Kasumi-1 (cell line): ENCODE measurements around the gene FGFBP3.

Source experiments
- DNase-seq, 2 experiments: peaks; one replicate each; lab custom pipeline; 2025; lab: John Stamatoyannopoulos, UW

FGFBP3 gene

GRCh38 chr10:91909117-91909677 is at the start of gene FGFBP3:
Gene FGFBP3, minus strand, starts transcription at chr10:91909486. Its CDS starts 517 bp downstream, at chr10:91908969.
- peak; percentile 95 to 96 for DNase-seq

GRCh38 chr10:91957091-91957490 is 47.8 kb upstream of the FGFBP3 start:
- no peak for DNase-seq

- DNase-seq, result no peak
Measured at GRCh38 chr10:91955114-91955513, 45.8 kb upstream of the FGFBP3 start.

GRCh38 chr10:91953600-91954160 is 44.4 kb upstream of the FGFBP3 start:
- no peak for DNase-seq

- DNase-seq, result no peak
Measured at GRCh38 chr10:91944880-91945630, 35.8 kb upstream of the FGFBP3 start.

GRCh38 chr10:91941426-91941825 is 32.1 kb upstream of the FGFBP3 start:
- no peak for DNase-seq

- no peak for DNase-seq
Measured at GRCh38 chr10:91939653-91940052, 30.4 kb upstream of the FGFBP3 start.

GRCh38 chr10:91935886-91936285 is 26.6 kb upstream of the FGFBP3 start:
- DNase-seq, result no peak

- DNase-seq, result no peak
Measured at GRCh38 chr10:91932737-91933136, 23.5 kb upstream of the FGFBP3 start.

- no peak for DNase-seq
Measured at GRCh38 chr10:91931526-91932190, 22.4 kb upstream of the FGFBP3 start.

- DNase-seq, result no peak
Measured at GRCh38 chr10:91930939-91931338, 21.7 kb upstream of the FGFBP3 start.

GRCh38 chr10:91925022-91925320 is 15.7 kb upstream of the FGFBP3 start:
- DNase-seq, result no peak

GRCh38 chr10:91924212-91925021 is 15.1 kb upstream of the FGFBP3 start:
- DNase-seq, result peak; percentile 55 to 70

- peak; percentile 91 to 92 for DNase-seq
Measured at GRCh38 chr10:91923371-91924211, 14.3 kb upstream of the FGFBP3 start, which contains the start of gene BTAF1. Gene BTAF1, plus strand, starts transcription at chr10:91923770. Its CDS starts 307 bp downstream, at chr10:91924077.

GRCh38 chr10:91919651-91920050 is 10.4 kb upstream of the FGFBP3 start:
- no peak for DNase-seq

- no peak for DNase-seq
Measured at GRCh38 chr10:91910467-91910866, 1.2 kb upstream of the FGFBP3 start.

- peak; percentile 89 to 93 for DNase-seq
Measured at GRCh38 chr10:91908337-91909116, 759 bp downstream of the FGFBP3 start.

GRCh38 chr10:91907914-91908336 is 1.4 kb downstream of the FGFBP3 start:
- DNase-seq, result peak in 1 of 2 experiments; percentile 77

- DNase-seq, result no peak
Measured at GRCh38 chr10:91907033-91907594, 2.2 kb downstream of the FGFBP3 start.
